GM12864 (cell line): Measurements from ENCODE around the gene CERS2.

Experiments
- DNase-seq: peaks from one replicate; pipeline ENCODE4 v3.0.0-alpha.2; 2011; ENCODE audit warnings: low read depth
- H3K4me3 ChIP-seq: 2 replicates; pipeline ENCODE4 v1.5.1; 2011; ENCODE audit warnings: mild to moderate bottlenecking, low read depth, low read length, control low read depth
- CTCF ChIP-seq: IDR thresholded peaks from 2 replicates; pipeline ENCODE4 v1.5.1; 2011; ENCODE audit warnings: low read depth, mild to moderate bottlenecking, moderate library complexity, low read length, control low read depth, inconsistent platforms; ENCODE audit errors: missing control alignments

CERS2 gene

DNA sequence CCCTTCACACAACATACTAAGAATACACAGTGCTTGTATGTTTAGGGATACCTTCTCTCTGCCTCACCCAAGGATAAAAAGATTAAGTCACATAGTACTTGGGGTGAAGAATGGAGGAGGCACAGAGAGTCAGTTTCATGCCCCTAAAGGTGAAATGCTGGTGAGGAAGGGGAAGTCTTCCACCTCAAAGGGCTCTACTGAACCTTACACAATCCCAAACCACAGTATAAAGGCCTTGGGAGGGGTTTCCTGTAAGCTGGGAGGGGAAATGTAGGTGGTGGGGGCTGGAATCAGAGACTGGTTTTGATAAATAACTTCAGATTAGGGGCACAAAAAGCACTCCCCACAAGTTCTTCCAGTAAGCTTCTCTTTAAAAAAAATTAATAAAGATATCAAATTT, 28.5 kb upstream of the CERS2 start:
- TF ChIP-seq CTCF: no peak
- no peak for DNase-seq
- no peak overlapping the region for H3K4me3 ChIP-seq

- DNase-seq: no peak
- no peak for TF ChIP-seq CTCF
- no peak overlapping the region for H3K4me3 ChIP-seq
Observed at GRCh38 chr1:151002611-151003010, 28.0 kb upstream of the CERS2 start.

- no peak overlapping the region for H3K4me3 ChIP-seq
Observed at GRCh38 chr1:151002051-151002450, 27.4 kb upstream of the CERS2 start.

GRCh38 chr1:151001602-151002001, 27.0 kb upstream of the CERS2 start:
- no peak for DNase-seq

More at GRCh38 chr1:151002051-151002450, 27.4 kb upstream of the CERS2 start:
- TF ChIP-seq CTCF: no peak
- no peak for DNase-seq

DNA sequence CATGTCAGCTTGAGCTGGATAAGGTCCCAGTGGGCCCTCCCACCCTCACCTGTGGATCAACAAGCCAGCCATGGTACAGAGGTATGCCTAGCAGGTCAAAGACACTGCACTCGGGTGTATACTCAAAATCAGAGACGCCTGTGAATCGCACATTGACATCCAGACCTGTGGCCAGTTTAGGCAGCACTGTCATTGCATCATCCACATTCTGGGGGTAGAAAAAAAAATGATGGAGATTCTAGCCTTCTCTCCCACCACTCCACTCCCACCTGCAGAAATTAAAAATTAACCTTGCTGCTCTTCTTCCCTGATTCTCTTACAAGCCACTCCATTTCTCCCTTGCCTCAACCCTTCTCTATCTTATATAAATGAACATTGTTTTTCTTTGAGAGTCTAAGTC, 25.8 kb upstream of the CERS2 start:
- TF ChIP-seq CTCF: no peak
- no peak for DNase-seq
- H3K4me3 ChIP-seq: no peak overlapping the region

More at GRCh38 chr1:151001602-151002001, 27.0 kb upstream of the CERS2 start:
- no peak for TF ChIP-seq CTCF
- H3K4me3 ChIP-seq: no peak overlapping the region

DNA sequence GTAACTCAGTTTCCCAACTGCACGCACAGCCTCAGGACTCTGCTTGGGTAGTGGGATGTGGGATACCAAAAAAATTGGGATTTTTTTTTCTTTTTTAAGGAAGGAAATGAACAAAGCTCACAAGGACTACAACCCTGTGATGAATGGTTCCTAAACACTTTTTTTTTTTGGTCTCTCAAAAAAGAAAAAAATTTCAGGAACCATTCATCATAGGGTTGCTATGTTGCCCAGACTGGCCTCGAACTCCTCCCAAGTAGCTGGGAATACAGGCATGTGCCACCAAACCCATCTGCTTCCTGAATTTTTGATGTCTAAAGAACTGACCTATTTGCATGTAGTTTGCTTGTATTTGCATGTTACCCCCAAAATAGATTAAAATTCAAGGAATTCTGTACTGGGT, 25.3 kb upstream of the CERS2 start:
- H3K4me3 ChIP-seq: no peak overlapping the region
- TF ChIP-seq CTCF: no peak
- no peak for DNase-seq

DNA sequence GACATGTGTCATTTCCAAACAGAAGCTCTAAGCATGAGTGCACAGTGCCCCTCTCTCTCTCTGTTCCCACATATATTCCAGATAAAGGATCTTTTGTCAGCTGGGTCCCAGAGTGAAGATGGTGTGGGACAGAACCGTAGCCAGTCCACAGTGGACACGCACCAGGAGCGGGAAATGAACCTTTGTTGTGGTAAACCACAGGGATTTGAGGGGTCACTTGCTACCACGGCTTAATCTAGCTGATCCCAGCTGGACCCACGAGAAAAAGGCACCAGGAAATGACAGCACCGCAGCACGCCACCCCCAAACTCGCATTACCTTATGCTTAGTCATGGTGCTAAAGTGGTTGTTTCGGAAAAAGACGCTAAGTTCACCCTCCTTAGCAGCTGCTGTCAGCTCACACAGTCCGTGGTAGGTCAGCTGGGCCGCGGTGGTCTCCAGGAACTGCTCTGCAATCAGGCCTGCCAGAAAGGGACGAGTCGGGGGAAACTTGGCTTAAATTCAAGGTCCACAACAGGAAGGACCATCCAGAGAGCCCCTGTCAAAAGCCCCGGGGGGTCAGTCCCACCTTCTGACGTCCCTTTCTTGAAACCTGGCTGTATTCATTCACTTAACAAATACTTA, 24.5 kb upstream of the CERS2 start:
- no peak for DNase-seq
- TF ChIP-seq CTCF: no peak
- no peak overlapping the region for H3K4me3 ChIP-seq
